ENCODE data around the gene CPNE5.

GRCh38 chr6:36827261-36828079 is 11.8 kb downstream of the CPNE5 start:
- TF ChIP-seq CTCF (conservative IDR thresholded peaks at IDR 0.05; ENCODE audit: low read depth, low read length) (no peak), BHLHE40 (IDR thresholded peaks at IDR 0.05; ENCODE audit: low read depth, low read length) (no peak), RAD21 (IDR thresholded peaks at IDR 0.05; ENCODE audit: low read length) (no peak), MAFK (IDR thresholded peaks at IDR 0.05; ENCODE audit: low read depth, low read length) (no peak), POLR2A (IDR thresholded peaks at IDR 0.05; ENCODE audit: low read depth, low read length) (no peak), RFX5 (IDR thresholded peaks at IDR 0.05; ENCODE audit: low read depth, low read length) (no peak), SMC3 (IDR thresholded peaks at IDR 0.05; ENCODE audit: low read depth, low read length) (no peak)
